CD4-positive, alpha-beta T cell treated with Interferon gamma for 1 hour (primary cell): Measurements from ENCODE around the gene EPB41L5.
"Not testable (repeated sequence)": the region's sequence is repeated elsewhere in the genome, so short reads cannot be mapped to it uniquely, and the experiment has no call there.

Source experiments
- DNase-seq: peaks from one replicate; pipeline ENCODE4 v3.0.0-alpha.2; 2020

Gene EPB41L5

GRCh38 chr2:120012771-120013596 lies at the start of gene EPB41L5:
Gene EPB41L5 (plus strand): TSS chr2:120013077. CDS start chr2:120019085, 6,008 bp downstream.
- peak; percentile 78 for DNase-seq

GRCh38 chr2:119981896-119982295 lies 31.0 kb upstream of the EPB41L5 start:
- DNase-seq = no peak

GRCh38 chr2:119982506-119982905 lies 30.4 kb upstream of the EPB41L5 start:
- DNase-seq = no peak

GRCh38 chr2:119983108-119983507 lies 29.8 kb upstream of the EPB41L5 start:
- no peak for DNase-seq

- no peak for DNase-seq
These were observed 16.7 kb upstream of the EPB41L5 start for GRCh38 chr2:119996148-119996547.

GRCh38 chr2:119996896-119997891 lies 15.7 kb upstream of the EPB41L5 start:
- DNase-seq = not testable (repeated sequence)

GRCh38 chr2:120001471-120001870 lies 11.4 kb upstream of the EPB41L5 start:
- DNase-seq = no peak

- DNase-seq = no peak
These were observed 8.6 kb upstream of the EPB41L5 start for GRCh38 chr2:120004254-120004653.

GRCh38 chr2:120005834-120006521 lies 6.9 kb upstream of the EPB41L5 start:
- no peak for DNase-seq

- no peak for DNase-seq
These were observed 5.0 kb upstream of the EPB41L5 start for GRCh38 chr2:120007851-120008250.

- no peak for DNase-seq
These were observed 514 bp upstream of the EPB41L5 start for GRCh38 chr2:120012363-120012762.

- no peak for DNase-seq
These were observed 833 bp downstream of the EPB41L5 start for GRCh38 chr2:120013597-120014223.

GRCh38 chr2:120014226-120014980 lies 1.5 kb downstream of the EPB41L5 start:
- DNase-seq = no peak

GRCh38 chr2:120016800-120017199 lies 3.9 kb downstream of the EPB41L5 start:
- no peak for DNase-seq

GRCh38 chr2:120017201-120017600 lies 4.3 kb downstream of the EPB41L5 start:
- no peak for DNase-seq

GRCh38 chr2:120018549-120018948 lies 5.7 kb downstream of the EPB41L5 start:
- DNase-seq = no peak

GRCh38 chr2:120020554-120020953 lies 7.7 kb downstream of the EPB41L5 start:
- no peak for DNase-seq

- DNase-seq = not testable (repeated sequence)
These were observed 9.6 kb downstream of the EPB41L5 start for GRCh38 chr2:120022505-120022904.

GRCh38 chr2:120026890-120027289 lies 14.0 kb downstream of the EPB41L5 start:
- DNase-seq = no peak

GRCh38 chr2:120028795-120029194 lies 15.9 kb downstream of the EPB41L5 start:
- no peak for DNase-seq
